GM23338 (cell line): ENCODE measurements around the gene GRIA4.

Experiments
- CTCF ChIP-seq, 2 experiments: fragments of 200-600 bp in 1 of 2; sonication (generic) in 1 of 2; conservative IDR thresholded peaks; 2 replicates each; pipeline versions ENCODE4 v1.5.1 to v1.6.1; 2016 to 2017; ENCODE audit warnings: antibody characterized with exemption in 2 of 2, low read depth in 2 of 2, mild to moderate bottlenecking in 2 of 2, moderate library complexity in 1 of 2
- EZH2 ChIP-seq: fragments of 200-600 bp; sonication (generic); IDR thresholded peaks from one replicate; pipeline ENCODE4 v1.8.0; 2017; ENCODE audit warnings: antibody characterized with exemption, mild to moderate bottlenecking, low read depth; ENCODE audit not compliant: unreplicated experiment
- EZH2phosphoT487 ChIP-seq: fragments of 200-600 bp; sonication (generic); IDR thresholded peaks from one replicate; pipeline ENCODE4 v1.8.1; 2018; ENCODE audit warnings: antibody characterized with exemption; ENCODE audit not compliant: unreplicated experiment
- POLR2AphosphoS5 ChIP-seq: IDR thresholded peaks from 2 replicates; pipeline ENCODE4 v1.6.1; 2016; ENCODE audit warnings: antibody characterized with exemption, low read depth
- TF ChIP-seq, protein P1 (sequence below): IDR thresholded peaks from one replicate; pipeline ENCODE4 v1.6.1; 2018; ENCODE audit warnings: antibody characterized with exemption; ENCODE audit not compliant: unreplicated experiment

DNA sequence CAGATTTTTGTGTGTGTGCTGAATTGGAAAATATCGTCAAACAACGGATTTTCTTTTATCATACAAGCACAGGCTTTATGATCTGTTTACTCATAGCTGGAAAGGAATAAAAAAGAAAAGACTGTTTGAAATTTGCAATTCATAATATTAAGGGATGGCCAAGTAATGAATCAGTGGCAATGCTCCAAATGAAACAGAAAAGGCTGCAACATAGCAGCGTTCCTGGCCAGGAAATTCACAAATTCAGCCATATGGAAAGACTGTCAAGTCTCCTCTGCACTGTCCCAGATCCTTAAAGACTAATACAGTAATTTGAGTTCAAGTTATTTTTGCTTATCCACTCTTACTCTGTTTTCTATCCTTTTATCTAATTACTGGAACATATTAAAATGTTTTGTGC lies 313.9 kb downstream of the GRIA4 start:
- TF ChIP-seq POLR2AphosphoS5 (no peak), CTCF (conservative IDR thresholded peaks at IDR 0.05; ENCODE audit: low read depth in 2 of 2) (no peak), EZH2 (no peak), EZH2phosphoT487 (no peak)
- TF ChIP-seq, protein P1, sequence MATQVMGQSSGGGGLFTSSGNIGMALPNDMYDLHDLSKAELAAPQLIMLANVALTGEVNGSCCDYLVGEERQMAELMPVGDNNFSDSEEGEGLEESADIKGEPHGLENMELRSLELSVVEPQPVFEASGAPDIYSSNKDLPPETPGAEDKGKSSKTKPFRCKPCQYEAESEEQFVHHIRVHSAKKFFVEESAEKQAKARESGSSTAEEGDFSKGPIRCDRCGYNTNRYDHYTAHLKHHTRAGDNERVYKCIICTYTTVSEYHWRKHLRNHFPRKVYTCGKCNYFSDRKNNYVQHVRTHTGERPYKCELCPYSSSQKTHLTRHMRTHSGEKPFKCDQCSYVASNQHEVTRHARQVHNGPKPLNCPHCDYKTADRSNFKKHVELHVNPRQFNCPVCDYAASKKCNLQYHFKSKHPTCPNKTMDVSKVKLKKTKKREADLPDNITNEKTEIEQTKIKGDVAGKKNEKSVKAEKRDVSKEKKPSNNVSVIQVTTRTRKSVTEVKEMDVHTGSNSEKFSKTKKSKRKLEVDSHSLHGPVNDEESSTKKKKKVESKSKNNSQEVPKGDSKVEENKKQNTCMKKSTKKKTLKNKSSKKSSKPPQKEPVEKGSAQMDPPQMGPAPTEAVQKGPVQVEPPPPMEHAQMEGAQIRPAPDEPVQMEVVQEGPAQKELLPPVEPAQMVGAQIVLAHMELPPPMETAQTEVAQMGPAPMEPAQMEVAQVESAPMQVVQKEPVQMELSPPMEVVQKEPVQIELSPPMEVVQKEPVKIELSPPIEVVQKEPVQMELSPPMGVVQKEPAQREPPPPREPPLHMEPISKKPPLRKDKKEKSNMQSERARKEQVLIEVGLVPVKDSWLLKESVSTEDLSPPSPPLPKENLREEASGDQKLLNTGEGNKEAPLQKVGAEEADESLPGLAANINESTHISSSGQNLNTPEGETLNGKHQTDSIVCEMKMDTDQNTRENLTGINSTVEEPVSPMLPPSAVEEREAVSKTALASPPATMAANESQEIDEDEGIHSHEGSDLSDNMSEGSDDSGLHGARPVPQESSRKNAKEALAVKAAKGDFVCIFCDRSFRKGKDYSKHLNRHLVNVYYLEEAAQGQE = no peak
